WTC11 (cell line): ENCODE measurements around the gene CCDC15.

Experiments used
- CTCF ChIP-seq: fragments of 200-600 bp; IDR thresholded peaks from 2 replicates; pipeline ENCODE4 v1.8.0; 2022; ENCODE audit warnings: antibody characterized with exemption
- E2F4 ChIP-seq: sonication (generic); formaldehyde crosslinking; IDR thresholded peaks from 2 replicates; pipeline ENCODE4 v1.8.1; 2022; ENCODE audit warnings: low read depth, mild to moderate bottlenecking, moderate library complexity, missing genetic modification reagents, borderline replicate concordance
- GABPB1 ChIP-seq: sonication (generic); formaldehyde crosslinking; IDR thresholded peaks from 2 replicates; pipeline ENCODE4 v1.8.1; 2023; ENCODE audit warnings: mild to moderate bottlenecking, missing genetic modification reagents
- NFYB ChIP-seq: sonication (generic); formaldehyde crosslinking; conservative IDR thresholded peaks from 2 replicates; pipeline ENCODE4 v1.8.0; 2022; ENCODE audit warnings: low read depth, missing genetic modification reagents
- RELA ChIP-seq: sonication (generic); formaldehyde crosslinking; IDR thresholded peaks from 2 replicates; pipeline ENCODE4 v1.8.1; 2022; ENCODE audit warnings: missing genetic modification reagents, mild to moderate bottlenecking, borderline replicate concordance
- TEAD4 ChIP-seq: sonication (generic); formaldehyde crosslinking; IDR thresholded peaks from 2 replicates; pipeline ENCODE4 v1.8.0; 2022; ENCODE audit warnings: mild to moderate bottlenecking, missing genetic modification reagents

- no peak for TF ChIP-seq NFYB (CRISPR knock-in tag)
- no peak for TF ChIP-seq E2F4
- TF ChIP-seq GABPB1 (CRISPR knock-in tag): no peak
- no peak for TF ChIP-seq CTCF
- no peak for TF ChIP-seq TEAD4 (CRISPR knock-in tag)
- no peak for TF ChIP-seq RELA (CRISPR knock-in tag)
Observed at GRCh38 chr11:125081098-125081798, 127.2 kb downstream of the CCDC15 start.
